BE2C (cell line): Measurements from ENCODE around the gene RPL7A.
"Not testable (repeated sequence)": the region's sequence is repeated elsewhere in the genome, so short reads cannot be mapped to it uniquely, and the experiment has no call there.

Experiments
- DNase-seq: peaks from one replicate; pipeline ENCODE4 v3.0.0-alpha.2; 2020
- H3K27me3 ChIP-seq: fragments of 250-450 bp; sonication (Bioruptor Pico); 2 replicates; pipeline ENCODE4 v1.5.1; 2020; ENCODE audit warnings: mild to moderate bottlenecking
- H3K36me3 ChIP-seq: fragments of 250-450 bp; sonication (Bioruptor Pico); 2 replicates; pipeline ENCODE4 v1.5.1; 2020; ENCODE audit warnings: mild to moderate bottlenecking
- H3K4me1 ChIP-seq: fragments of 250-450 bp; sonication (Bioruptor Pico); 2 replicates; pipeline ENCODE4 v1.5.1; 2020
- H3K4me3 ChIP-seq: 2 replicates; pipeline ENCODE4 v1.5.1; 2011; ENCODE audit warnings: low read depth, low read length
- H3K9me3 ChIP-seq: fragments of 250-450 bp; sonication (Bioruptor Pico); 2 replicates; pipeline ENCODE4 v1.5.1; 2020
- TF ChIP-seq, protein P1 (sequence below): IDR thresholded peaks from 2 replicates; pipeline ENCODE4 v1.5.1; 2012; ENCODE audit warnings: mild to moderate bottlenecking, low read depth, low read length

The RPL7A gene

DNA sequence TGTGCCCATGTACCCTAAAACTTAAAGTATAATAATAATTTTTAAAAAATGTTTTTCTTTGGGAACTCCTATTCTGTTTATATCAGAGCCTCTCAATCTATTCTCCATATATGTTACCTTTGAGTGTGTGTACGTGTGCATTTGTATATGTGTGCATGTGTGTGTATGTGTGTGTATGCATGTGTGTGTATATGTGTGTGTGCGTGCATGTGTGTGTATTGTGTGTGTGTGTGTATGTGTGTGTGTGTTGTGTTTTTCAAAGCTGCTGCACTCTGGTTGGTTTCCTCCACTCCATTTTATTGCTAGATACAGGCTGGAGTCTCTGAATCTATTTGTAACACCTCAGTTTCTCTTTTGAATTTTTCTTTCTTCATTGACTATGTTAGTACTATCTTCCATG is 32.0 kb upstream of the RPL7A start:
- TF ChIP-seq, protein P1, sequence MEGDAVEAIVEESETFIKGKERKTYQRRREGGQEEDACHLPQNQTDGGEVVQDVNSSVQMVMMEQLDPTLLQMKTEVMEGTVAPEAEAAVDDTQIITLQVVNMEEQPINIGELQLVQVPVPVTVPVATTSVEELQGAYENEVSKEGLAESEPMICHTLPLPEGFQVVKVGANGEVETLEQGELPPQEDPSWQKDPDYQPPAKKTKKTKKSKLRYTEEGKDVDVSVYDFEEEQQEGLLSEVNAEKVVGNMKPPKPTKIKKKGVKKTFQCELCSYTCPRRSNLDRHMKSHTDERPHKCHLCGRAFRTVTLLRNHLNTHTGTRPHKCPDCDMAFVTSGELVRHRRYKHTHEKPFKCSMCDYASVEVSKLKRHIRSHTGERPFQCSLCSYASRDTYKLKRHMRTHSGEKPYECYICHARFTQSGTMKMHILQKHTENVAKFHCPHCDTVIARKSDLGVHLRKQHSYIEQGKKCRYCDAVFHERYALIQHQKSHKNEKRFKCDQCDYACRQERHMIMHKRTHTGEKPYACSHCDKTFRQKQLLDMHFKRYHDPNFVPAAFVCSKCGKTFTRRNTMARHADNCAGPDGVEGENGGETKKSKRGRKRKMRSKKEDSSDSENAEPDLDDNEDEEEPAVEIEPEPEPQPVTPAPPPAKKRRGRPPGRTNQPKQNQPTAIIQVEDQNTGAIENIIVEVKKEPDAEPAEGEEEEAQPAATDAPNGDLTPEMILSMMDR = no peak
- no peaks in the 10 kb centered on the region for H3K36me3 ChIP-seq
- no peaks in the 10 kb centered on the region for H3K27me3 ChIP-seq

DNA sequence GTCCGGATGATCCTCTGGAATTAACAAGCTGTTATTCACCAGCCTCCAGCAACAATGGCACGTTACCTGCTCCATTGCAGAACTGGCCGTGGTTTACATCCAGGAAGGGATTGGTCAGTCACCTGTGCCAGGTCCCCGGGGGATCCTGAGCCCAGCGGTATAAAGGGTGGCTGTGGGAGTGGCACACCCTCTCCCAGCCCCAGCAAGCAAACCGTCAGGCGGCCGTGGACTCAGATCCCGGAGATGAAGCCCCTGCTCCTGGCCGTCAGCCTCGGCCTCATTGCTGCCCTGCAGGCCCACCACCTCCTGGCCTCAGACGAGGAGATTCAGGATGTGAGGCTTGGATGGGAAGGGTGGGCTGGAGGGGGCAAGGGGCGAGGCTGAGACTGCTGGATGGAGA is 30.5 kb upstream of the RPL7A start:
- not testable (repeated sequence) for H3K4me1 ChIP-seq, H3K27me3 ChIP-seq, H3K4me3 ChIP-seq, DNase-seq, H3K36me3 ChIP-seq, H3K9me3 ChIP-seq

More for the DNA sequence above, 32.0 kb upstream of the RPL7A start:
- Histone ChIP-seq H3K4me1 (no peaks in the 10 kb centered on the region), H3K4me3 (no peak overlapping the region), H3K9me3 (no peaks in the 10 kb centered on the region; the same call in 1 of the 2 replicates)
- no peak for DNase-seq

- H3K27me3 ChIP-seq = no peaks in the 10 kb centered on the region
- no peak for DNase-seq
- TF ChIP-seq, protein P1 = no peak; the same call in 1 of the 2 replicates
- H3K4me1 ChIP-seq = no peaks in the 10 kb centered on the region
- no peaks in the 10 kb centered on the region for H3K36me3 ChIP-seq
- H3K9me3 ChIP-seq = no peaks in the 10 kb centered on the region; the same call in 1 of the 2 replicates
- no peak overlapping the region for H3K4me3 ChIP-seq
Measured at GRCh38 chr9:133320421-133320881, 27.6 kb upstream of the RPL7A start.

- Histone ChIP-seq H3K27me3 (no peaks in the 10 kb centered on the region), H3K9me3 (no peaks in the 10 kb centered on the region), H3K4me3 (no peak overlapping the region), H3K36me3 (no peaks in the 10 kb centered on the region), H3K4me1 (no peaks in the 10 kb centered on the region)
- DNase-seq = no peak
- TF ChIP-seq, protein P1 = no peak
Measured at GRCh38 chr9:133321411-133321935, 26.5 kb upstream of the RPL7A start.

DNA sequence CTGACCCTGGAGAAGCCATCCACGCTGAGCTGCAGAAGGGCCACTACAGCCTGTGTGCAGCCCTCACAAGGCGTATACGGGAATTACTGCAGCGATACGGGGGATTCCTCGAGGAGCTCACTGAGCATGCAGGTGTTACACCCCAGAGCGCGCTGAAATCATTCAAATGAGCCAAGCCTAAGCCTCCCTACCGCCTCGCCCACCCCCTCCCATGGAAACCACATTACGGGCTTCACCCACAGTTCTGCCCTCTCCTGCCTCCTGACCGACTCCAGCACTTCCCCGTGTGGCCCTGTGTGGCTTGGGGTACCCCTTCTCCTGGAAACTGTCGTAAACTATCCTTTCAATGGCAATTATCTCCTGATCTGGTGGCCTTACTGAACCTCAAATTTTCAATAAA is 25.3 kb upstream of the RPL7A start:
- no peaks in the 10 kb centered on the region for H3K9me3 ChIP-seq
- no peaks in the 10 kb centered on the region for H3K36me3 ChIP-seq
- no peaks in the 10 kb centered on the region for H3K4me1 ChIP-seq
- no peak for DNase-seq
- TF ChIP-seq, protein P1 = no peak
- H3K27me3 ChIP-seq = no peaks in the 10 kb centered on the region
- H3K4me3 ChIP-seq = no peak overlapping the region

GRCh38 chr9:133323211-133323610 is 24.8 kb upstream of the RPL7A start:
- Histone ChIP-seq H3K27me3 (no peaks in the 10 kb centered on the region), H3K9me3 (no peaks in the 10 kb centered on the region), H3K4me3 (no peak overlapping the region), H3K4me1 (no peaks in the 10 kb centered on the region), H3K36me3 (no peaks in the 10 kb centered on the region)
- no peak for DNase-seq
- TF ChIP-seq, protein P1 = no peak
